ENCODE data around the gene CLPTM1L. TPM values are rescaled to one million over a fixed set of nuclear protein-coding genes. Genes with fewer than 3 reads are reported as not detected.

The CLPTM1L gene
- total and polyA plus RNA-seq, 9 of the 15 experiments (the other 6 are each of a cell fraction or from before 2014, with no cell fraction given) = 3.5 to 217 (median 177) TPM

DNA sequence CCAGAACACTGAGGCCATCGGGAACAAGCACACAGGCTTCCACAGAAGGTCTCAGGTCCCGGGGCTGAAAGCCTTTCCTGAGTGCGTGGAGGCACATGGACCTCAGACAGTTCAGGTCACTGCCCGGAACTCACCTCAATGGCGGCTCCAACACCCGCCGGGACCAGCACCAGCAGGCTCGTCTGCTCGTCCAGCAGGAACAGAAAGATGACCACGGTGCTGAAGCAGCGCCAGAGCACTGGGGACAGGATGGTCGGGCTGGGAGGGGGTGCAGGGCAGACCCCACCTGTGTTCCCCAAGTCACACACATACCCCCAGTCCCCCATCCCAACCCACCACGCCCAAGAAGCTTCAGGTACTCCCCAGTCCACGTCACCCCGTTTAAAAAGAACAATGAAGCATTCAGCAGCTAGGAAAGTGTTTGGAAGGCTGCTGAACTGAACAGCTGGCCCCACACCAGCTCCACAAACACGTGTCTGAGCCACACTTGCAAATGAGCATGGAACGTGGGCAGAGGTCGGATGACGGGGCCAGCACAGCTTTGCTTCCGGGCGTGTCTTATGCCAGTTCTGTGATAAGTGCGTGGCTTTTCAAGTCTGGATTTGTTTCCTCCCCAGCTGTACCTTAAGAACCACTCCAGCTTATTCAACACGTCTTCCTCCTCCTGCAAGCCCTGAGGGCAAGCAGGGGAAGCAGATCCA, 14.6 kb downstream of the CLPTM1L start:
- Histone ChIP-seq H3K79me2 (ENCODE audit: control insufficient read depth, insufficient read depth, low read length) (peaks cover 6% of the 10 kb centered on the region; the same call in 1 of the 3 replicates), H3K27ac (ENCODE audit: extremely low read depth, low read depth, low read length) (no peak overlapping the region), H3K27me3 (ENCODE audit: control insufficient read depth in 2 of 2, insufficient read depth in 2 of 2, low read length in 2 of 2) (no peaks in the 10 kb centered on the region), H3K36me3 (ENCODE audit: control insufficient read depth, insufficient read depth, low read length) (peaks cover 75% of the 10 kb centered on the region), H2AFZ (ENCODE audit: low read depth, low read length) (no peak overlapping the region), H3K9me1 (ENCODE audit: control insufficient read depth, insufficient read depth, low read length) (no peaks in the 10 kb centered on the region), H3K9ac (ENCODE audit: insufficient read depth in 1 of 2, low read depth in 2 of 2, low read length in 2 of 2) (no peak overlapping the region), H3K4me3 (no peak overlapping the region), H3K4me1 (replicated peaks in 1 of 2; ENCODE audit: control insufficient read depth in 2 of 2, insufficient read depth in 2 of 2, low read length in 2 of 2) (peaks cover 0 to 19% of the 10 kb centered on the region in 2 experiments; a peak in 2 of 5 replicates), H3K4me2 (ENCODE audit: insufficient read depth, low read length) (no peak overlapping the region), H3K9me3 (replicated peaks; ENCODE audit: control insufficient read depth, insufficient read depth, low read depth, low read length) (no peaks in the 10 kb centered on the region), H4K20me1 (replicated peaks; ENCODE audit: control insufficient read depth, insufficient read depth, low read length) (peaks cover 37% of the 10 kb centered on the region)
- intact Hi-C loops (cut with micrococcal nuclease) = no loop called here
- ATAC-seq (no peak), DNase-seq (ENCODE audit: extremely low read depth in 1 of 4, low spot score in 3 of 4) (no peak), FAIRE-seq (no peak)
- ChIA-PET CTCF (ENCODE audit: low intra/inter-chr PET ratio) (no interaction called here), POLR2A (no interaction called here)
- BruUV-seq (replicated peaks) = no TSS peak
- no peak for TF ChIP-seq L3MBTL2 (IDR thresholded peaks at IDR 0.05)
- no peak for TF ChIP-seq TAF1 (IDR thresholded peaks at IDR 0.05; ENCODE audit: control insufficient read depth, extremely low read depth, insufficient read depth, low read length, severe bottlenecking)
- no peak for TF ChIP-seq MAFG (tag; conservative IDR thresholded peaks at IDR 0.05)
- TF ChIP-seq EP300 (IDR thresholded peaks at IDR 0.05; ENCODE audit: low read length) = no peak
- TF ChIP-seq DDX20 (tag; IDR thresholded peaks at IDR 0.05; ENCODE audit: low read depth) = no peak
- no peak for TF ChIP-seq ZNF507 (tag; conservative IDR thresholded peaks at IDR 0.05)
- no peak for TF ChIP-seq ESRRA (IDR thresholded peaks at IDR 0.05; ENCODE audit: borderline replicate concordance, low read depth)
- no peak for TF ChIP-seq PTTG1 (tag; IDR thresholded peaks at IDR 0.05; ENCODE audit: low read depth)
- no peak for TF ChIP-seq ATF3 (IDR thresholded peaks at IDR 0.05)
- no peak for TF ChIP-seq ATF3 (CRISPR knock-in tag; conservative IDR thresholded peaks at IDR 0.05)
- TF ChIP-seq ZNF184 (CRISPR knock-in tag; IDR thresholded peaks at IDR 0.05) = no peak
- TF ChIP-seq POLR3G (IDR thresholded peaks at IDR 0.05; ENCODE audit: extremely low read depth, insufficient read length, insufficient replicate concordance) = no peak
- no peak for TF ChIP-seq ZBTB49 (CRISPR knock-in tag; IDR thresholded peaks at IDR 0.05; ENCODE audit: borderline replicate concordance)
- WGBS (ENCODE audit: insufficient coverage, low coverage, missing lambda C conversion rate) = 87% methylated on average over 23 of the region's 23 CpGs
- in situ Hi-C loops (cut with MboI) = no loop called here

Measured in K562 (cell line).